ENCODE results near the gene MEGF9. TPM values are rescaled to one million over a fixed set of nuclear protein-coding genes. Genes with fewer than 3 reads are reported as not detected.

Gene MEGF9
- total and polyA plus RNA-seq, 2 donors (not counting 3 experiments of a cell fraction or from before 2014, with no cell fraction given), result 4.0 to 13.0 TPM

DNA sequence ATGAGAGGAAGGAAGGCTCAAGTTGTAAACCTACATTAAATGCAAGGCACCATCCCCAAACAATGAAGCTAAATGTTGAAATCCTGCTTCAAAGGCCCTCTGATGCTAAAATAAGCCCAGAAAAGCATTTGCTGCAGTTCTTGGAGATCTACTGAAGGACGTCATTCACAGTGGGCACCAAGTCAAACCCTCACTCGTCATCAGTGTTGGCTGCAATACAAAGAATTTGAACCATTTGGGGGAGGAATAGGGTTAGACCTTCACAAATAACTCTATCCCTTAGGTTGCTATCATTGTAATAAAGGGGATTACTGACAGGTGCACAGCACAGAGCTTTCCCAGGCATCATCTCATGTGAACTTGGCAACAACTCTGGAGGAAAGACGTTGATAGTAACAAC, 9.3 kb upstream of the MEGF9 start:
- BruUV-seq (replicated peaks), result no TSS peak
- FAIRE-seq, result no peak
- H3K4me2 ChIP-seq (ENCODE audit: insufficient read depth, low read length), result no peak overlapping the region

DNA sequence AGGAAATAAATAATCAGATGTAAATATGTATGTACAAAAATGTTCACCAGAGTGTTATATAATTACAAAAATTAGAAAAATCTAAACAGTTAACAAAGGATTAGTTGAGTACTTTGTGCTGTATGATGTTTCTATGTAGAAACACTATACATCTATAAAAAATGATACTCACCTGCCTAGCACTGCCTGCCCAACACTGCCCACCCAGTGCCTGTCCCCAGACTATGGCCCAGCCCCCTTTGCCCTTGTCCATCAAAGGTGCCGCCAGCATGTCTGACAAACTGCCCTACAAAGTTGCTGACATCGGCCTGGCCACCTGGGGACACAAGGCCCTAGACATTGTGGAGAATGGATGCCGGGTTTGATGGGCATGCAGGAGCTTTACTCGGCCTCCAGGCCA, 6.1 kb upstream of the MEGF9 start:
- Histone ChIP-seq H2AFZ (ENCODE audit: low read depth, low read length) (no peak overlapping the region), H3K9me1 (replicated peaks; ENCODE audit: control insufficient read depth, extremely low read depth, insufficient read depth, low read length) (no peaks in the 10 kb centered on the region), H3K9me3 (replicated peaks; ENCODE audit: control insufficient read depth, insufficient read depth, low read length) (no peaks in the 10 kb centered on the region), H3K9ac (replicated peaks; ENCODE audit: extremely low read depth, insufficient read depth, low read length) (no peak overlapping the region), H3K36me3 (ENCODE audit: control insufficient read depth in 2 of 2, extremely low read depth in 1 of 2, insufficient read depth in 2 of 2, low read length in 2 of 2) (no peaks in the 10 kb centered on the region), H3K4me1 (ENCODE audit: control insufficient read depth, extremely low read depth, insufficient read depth, low read length) (peaks cover 2% of the 10 kb centered on the region), H3K79me2 (ENCODE audit: control insufficient read depth, insufficient read depth, low read length) (no peaks in the 10 kb centered on the region), H3K4me2 (ENCODE audit: insufficient read depth, low read length) (no peak overlapping the region), H3K27me3 (ENCODE audit: control insufficient read depth in 2 of 2, insufficient read depth in 2 of 2, low read length in 2 of 2) (no peaks in the 10 kb centered on the region), H3K27ac (ENCODE audit: insufficient read depth, low read depth, low read length) (no peak overlapping the region), H3K4me3 (replicated peaks in 1 of 3; ENCODE audit: insufficient read depth in 1 of 3, low read depth in 1 of 3, low read length in 3 of 3) (no peak overlapping the region), H4K20me1 (replicated peaks; ENCODE audit: control insufficient read depth, extremely low read depth, insufficient read depth, low read length) (no peaks in the 10 kb centered on the region)
- BruUV-seq (replicated peaks), result no TSS peak
- intact Hi-C loops (cut with micrococcal nuclease) (no loop called here), dilution Hi-C loops (cut with MboI; ENCODE audit: extremely low pct_ligation_motif_present, low sequenced_read_pairs) (no loop called here)
- DNase-seq (ENCODE audit: low read depth, low spot score), result no peak
- TF ChIP-seq, protein P1, sequence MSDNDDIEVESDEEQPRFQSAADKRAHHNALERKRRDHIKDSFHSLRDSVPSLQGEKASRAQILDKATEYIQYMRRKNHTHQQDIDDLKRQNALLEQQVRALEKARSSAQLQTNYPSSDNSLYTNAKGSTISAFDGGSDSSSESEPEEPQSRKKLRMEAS (IDR thresholded peaks at IDR 0.05; ENCODE audit: insufficient read depth, insufficient read length), result no peak
- TF ChIP-seq GATA2 (IDR thresholded peaks at IDR 0.05; ENCODE audit: insufficient read depth, insufficient read length, low read depth, low read length), result no peak
- TF ChIP-seq, protein P2, sequence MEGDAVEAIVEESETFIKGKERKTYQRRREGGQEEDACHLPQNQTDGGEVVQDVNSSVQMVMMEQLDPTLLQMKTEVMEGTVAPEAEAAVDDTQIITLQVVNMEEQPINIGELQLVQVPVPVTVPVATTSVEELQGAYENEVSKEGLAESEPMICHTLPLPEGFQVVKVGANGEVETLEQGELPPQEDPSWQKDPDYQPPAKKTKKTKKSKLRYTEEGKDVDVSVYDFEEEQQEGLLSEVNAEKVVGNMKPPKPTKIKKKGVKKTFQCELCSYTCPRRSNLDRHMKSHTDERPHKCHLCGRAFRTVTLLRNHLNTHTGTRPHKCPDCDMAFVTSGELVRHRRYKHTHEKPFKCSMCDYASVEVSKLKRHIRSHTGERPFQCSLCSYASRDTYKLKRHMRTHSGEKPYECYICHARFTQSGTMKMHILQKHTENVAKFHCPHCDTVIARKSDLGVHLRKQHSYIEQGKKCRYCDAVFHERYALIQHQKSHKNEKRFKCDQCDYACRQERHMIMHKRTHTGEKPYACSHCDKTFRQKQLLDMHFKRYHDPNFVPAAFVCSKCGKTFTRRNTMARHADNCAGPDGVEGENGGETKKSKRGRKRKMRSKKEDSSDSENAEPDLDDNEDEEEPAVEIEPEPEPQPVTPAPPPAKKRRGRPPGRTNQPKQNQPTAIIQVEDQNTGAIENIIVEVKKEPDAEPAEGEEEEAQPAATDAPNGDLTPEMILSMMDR (IDR thresholded peaks at IDR 0.05; ENCODE audit: extremely low read depth in 1 of 2, insufficient read depth in 1 of 2, low read depth in 1 of 2, low read length in 2 of 2), result no peak
- no peak for TF ChIP-seq JUN (IDR thresholded peaks at IDR 0.05; ENCODE audit: borderline replicate concordance, insufficient read depth, insufficient read length, low read depth)
- no peak for TF ChIP-seq FOS (IDR thresholded peaks at IDR 0.05; ENCODE audit: borderline replicate concordance, insufficient read depth, low read length)
- TF ChIP-seq POLR2A (IDR thresholded peaks at IDR 0.05; ENCODE audit: low read depth, low read length), result no peak
- CTCF ChIA-PET, result no interaction called here
- no peak for FAIRE-seq
- POLR2A ChIA-PET, result no interaction called here

More for the DNA sequence above, 9.3 kb upstream of the MEGF9 start:
- Histone ChIP-seq H3K27me3 (ENCODE audit: control insufficient read depth in 2 of 2, insufficient read depth in 2 of 2, low read length in 2 of 2) (no peaks in the 10 kb centered on the region), H3K79me2 (ENCODE audit: control insufficient read depth, insufficient read depth, low read length) (no peaks in the 10 kb centered on the region), H4K20me1 (replicated peaks; ENCODE audit: control insufficient read depth, extremely low read depth, insufficient read depth, low read length) (no peaks in the 10 kb centered on the region), H3K4me1 (ENCODE audit: control insufficient read depth, extremely low read depth, insufficient read depth, low read length) (no peaks in the 10 kb centered on the region), H2AFZ (ENCODE audit: low read depth, low read length) (no peak overlapping the region), H3K36me3 (ENCODE audit: control insufficient read depth in 2 of 2, extremely low read depth in 1 of 2, insufficient read depth in 2 of 2, low read length in 2 of 2) (no peaks in the 10 kb centered on the region), H3K9ac (replicated peaks; ENCODE audit: extremely low read depth, insufficient read depth, low read length) (no peak overlapping the region), H3K4me3 (replicated peaks in 1 of 3; ENCODE audit: insufficient read depth in 1 of 3, low read depth in 1 of 3, low read length in 3 of 3) (no peak overlapping the region), H3K9me3 (replicated peaks; ENCODE audit: control insufficient read depth, insufficient read depth, low read length) (no peaks in the 10 kb centered on the region), H3K9me1 (replicated peaks; ENCODE audit: control insufficient read depth, extremely low read depth, insufficient read depth, low read length) (no peaks in the 10 kb centered on the region), H3K27ac (ENCODE audit: insufficient read depth, low read depth, low read length) (no peak overlapping the region)
- TF ChIP-seq FOS (IDR thresholded peaks at IDR 0.05; ENCODE audit: borderline replicate concordance, insufficient read depth, low read length) (no peak), POLR2A (IDR thresholded peaks at IDR 0.05; ENCODE audit: low read depth, low read length) (no peak), MYC (IDR thresholded peaks at IDR 0.05; ENCODE audit: low read depth, low read length) (no peak)
- TF ChIP-seq, protein P1 (IDR thresholded peaks at IDR 0.05; ENCODE audit: insufficient read depth, insufficient read length), result no peak
- intact Hi-C loops (cut with micrococcal nuclease), result no loop called here
- DNase-seq (ENCODE audit: low read depth, low spot score), result no peak
- dilution Hi-C loops (cut with MboI; ENCODE audit: extremely low pct_ligation_motif_present, low sequenced_read_pairs), result no loop called here
- CTCF ChIA-PET, result no interaction called here
- POLR2A ChIA-PET, result no interaction called here
